ENCODE data around the gene CUL7.

Gene CUL7

GRCh38 chr6:43029120-43029519 is 24.5 kb downstream of the CUL7 start:
- no peak for DNase-seq (ENCODE audit: low read depth)
- TF ChIP-seq, protein P1, sequence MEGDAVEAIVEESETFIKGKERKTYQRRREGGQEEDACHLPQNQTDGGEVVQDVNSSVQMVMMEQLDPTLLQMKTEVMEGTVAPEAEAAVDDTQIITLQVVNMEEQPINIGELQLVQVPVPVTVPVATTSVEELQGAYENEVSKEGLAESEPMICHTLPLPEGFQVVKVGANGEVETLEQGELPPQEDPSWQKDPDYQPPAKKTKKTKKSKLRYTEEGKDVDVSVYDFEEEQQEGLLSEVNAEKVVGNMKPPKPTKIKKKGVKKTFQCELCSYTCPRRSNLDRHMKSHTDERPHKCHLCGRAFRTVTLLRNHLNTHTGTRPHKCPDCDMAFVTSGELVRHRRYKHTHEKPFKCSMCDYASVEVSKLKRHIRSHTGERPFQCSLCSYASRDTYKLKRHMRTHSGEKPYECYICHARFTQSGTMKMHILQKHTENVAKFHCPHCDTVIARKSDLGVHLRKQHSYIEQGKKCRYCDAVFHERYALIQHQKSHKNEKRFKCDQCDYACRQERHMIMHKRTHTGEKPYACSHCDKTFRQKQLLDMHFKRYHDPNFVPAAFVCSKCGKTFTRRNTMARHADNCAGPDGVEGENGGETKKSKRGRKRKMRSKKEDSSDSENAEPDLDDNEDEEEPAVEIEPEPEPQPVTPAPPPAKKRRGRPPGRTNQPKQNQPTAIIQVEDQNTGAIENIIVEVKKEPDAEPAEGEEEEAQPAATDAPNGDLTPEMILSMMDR (conservative IDR thresholded peaks at IDR 0.05; ENCODE audit: control insufficient read depth, insufficient read depth, low read depth, low read length) = no peak
- H3K4me3 ChIP-seq (ENCODE audit: control insufficient read depth, low read depth, low read length) = no peak overlapping the region

DNA sequence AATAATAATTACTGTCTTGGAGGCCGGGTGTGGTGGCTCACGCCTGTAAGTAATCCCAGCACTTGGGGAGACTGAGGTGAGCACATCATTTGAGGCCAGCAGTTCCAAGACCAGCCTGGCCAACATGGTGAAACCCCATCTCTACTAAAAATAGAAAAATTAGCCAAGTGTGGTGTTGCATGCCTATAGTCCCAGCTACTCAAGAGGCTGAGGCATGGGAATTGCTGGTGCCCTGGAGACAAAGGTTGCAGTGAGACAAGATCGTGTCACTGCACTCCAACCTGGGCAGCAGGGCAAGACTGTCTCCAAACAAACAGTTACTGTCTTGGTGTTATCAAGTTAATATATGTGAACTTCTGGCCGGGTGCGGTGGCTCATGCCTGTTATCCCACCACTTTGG is 27.3 kb downstream of the CUL7 start:
- no peak overlapping the region for H3K4me3 ChIP-seq (ENCODE audit: control insufficient read depth, low read depth, low read length)
- DNase-seq (ENCODE audit: low read depth) = no peak
- TF ChIP-seq, protein P1 (conservative IDR thresholded peaks at IDR 0.05; ENCODE audit: control insufficient read depth, insufficient read depth, low read depth, low read length) = no peak

GRCh38 chr6:43024436-43024835 is 29.2 kb downstream of the CUL7 start:
- H3K4me3 ChIP-seq (ENCODE audit: control insufficient read depth, low read depth, low read length) = no peak overlapping the region
- TF ChIP-seq, protein P1 (conservative IDR thresholded peaks at IDR 0.05; ENCODE audit: control insufficient read depth, insufficient read depth, low read depth, low read length) = no peak
- DNase-seq (ENCODE audit: low read depth) = no peak

GRCh38 chr6:43021270-43022047 is 32.2 kb downstream of the CUL7 start, which contains the start of gene RRP36:
RRP36 (plus strand) TSS chr6:43021623; CDS start chr6:43021655, 32 bp downstream.
- TF ChIP-seq, protein P1 (conservative IDR thresholded peaks at IDR 0.05; ENCODE audit: control insufficient read depth, insufficient read depth, low read depth, low read length) = no peak
- peak; percentile 62 for DNase-seq (ENCODE audit: low read depth)

DNA sequence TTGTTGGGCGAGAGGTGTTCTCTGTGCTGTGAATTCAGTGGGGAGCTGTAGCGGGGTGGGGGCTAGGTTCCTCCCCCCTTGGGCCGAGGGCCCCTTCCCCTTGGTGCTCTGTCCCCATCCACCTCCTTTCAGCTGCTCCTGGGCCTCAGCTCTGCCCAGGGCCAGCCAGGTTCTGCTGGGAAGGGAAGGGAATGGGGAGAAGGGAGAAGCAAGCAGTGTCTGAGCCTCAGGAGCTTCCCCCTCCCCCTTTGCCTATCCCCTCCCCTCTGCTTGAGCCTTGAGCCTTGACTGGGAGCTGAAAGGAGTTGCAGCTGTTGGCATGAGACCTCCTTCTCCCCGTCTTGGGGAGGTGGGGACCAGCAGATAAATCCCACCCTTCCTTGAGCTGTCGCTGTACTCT is 32.8 kb downstream of the CUL7 start:
- no peak for DNase-seq (ENCODE audit: low read depth)

More at GRCh38 chr6:43021270-43022047, 32.2 kb downstream of the CUL7 start, which contains the start of gene RRP36:
- peak within 1 kb of the TSS; percentile 100 for H3K4me3 ChIP-seq (ENCODE audit: control insufficient read depth, low read depth, low read length)

DNA sequence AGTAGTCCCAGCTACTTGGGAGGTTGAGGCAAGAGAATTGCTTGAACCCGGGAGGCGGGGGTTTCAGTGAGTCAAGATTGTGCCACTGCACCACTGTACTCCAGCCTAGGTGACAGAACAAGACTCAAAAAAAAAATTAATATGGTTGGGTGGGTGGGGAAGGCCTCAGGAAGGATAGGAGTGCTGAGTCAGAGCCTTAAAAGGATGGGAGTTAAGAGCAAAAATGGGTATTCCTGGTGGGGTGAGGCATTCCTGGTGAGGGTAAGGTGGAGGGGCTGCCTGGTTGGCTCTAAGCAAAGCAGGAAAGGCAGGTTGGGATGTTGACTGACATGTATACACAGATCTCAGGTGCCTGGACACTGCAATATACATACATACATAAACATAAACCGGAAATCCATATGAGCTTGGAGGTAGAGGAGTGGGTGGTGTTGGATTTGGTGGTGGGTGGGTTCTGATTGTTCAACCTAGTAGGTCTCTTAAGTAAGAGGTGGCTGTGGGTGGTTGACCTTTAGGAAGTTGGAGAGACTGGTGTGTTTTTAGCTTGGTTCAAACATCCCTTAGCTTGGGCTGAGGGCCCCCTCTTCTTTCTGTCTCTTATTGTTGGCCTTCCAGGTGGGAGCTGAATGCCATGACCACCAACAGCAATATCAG is 33.5 kb downstream of the CUL7 start:
- DNase-seq (ENCODE audit: low read depth) = no peak
- TF ChIP-seq, protein P1 (conservative IDR thresholded peaks at IDR 0.05; ENCODE audit: control insufficient read depth, insufficient read depth, low read depth, low read length) = no peak
- no peak overlapping the region for H3K4me3 ChIP-seq (ENCODE audit: control insufficient read depth, low read depth, low read length)

More for the DNA sequence above, 32.8 kb downstream of the CUL7 start:
- TF ChIP-seq, protein P1 (conservative IDR thresholded peaks at IDR 0.05; ENCODE audit: control insufficient read depth, insufficient read depth, low read depth, low read length) = no peak
- peak overlapping the region; percentile 100 for H3K4me3 ChIP-seq (ENCODE audit: control insufficient read depth, low read depth, low read length)

Data from fibroblast of mammary gland (primary cell).